ENCODE data around the gene PHF14.
"Not testable (repeated sequence)": the region's sequence is repeated elsewhere in the genome, so short reads cannot be mapped to it uniquely, and the experiment has no call there.

The PHF14 gene, protein sequence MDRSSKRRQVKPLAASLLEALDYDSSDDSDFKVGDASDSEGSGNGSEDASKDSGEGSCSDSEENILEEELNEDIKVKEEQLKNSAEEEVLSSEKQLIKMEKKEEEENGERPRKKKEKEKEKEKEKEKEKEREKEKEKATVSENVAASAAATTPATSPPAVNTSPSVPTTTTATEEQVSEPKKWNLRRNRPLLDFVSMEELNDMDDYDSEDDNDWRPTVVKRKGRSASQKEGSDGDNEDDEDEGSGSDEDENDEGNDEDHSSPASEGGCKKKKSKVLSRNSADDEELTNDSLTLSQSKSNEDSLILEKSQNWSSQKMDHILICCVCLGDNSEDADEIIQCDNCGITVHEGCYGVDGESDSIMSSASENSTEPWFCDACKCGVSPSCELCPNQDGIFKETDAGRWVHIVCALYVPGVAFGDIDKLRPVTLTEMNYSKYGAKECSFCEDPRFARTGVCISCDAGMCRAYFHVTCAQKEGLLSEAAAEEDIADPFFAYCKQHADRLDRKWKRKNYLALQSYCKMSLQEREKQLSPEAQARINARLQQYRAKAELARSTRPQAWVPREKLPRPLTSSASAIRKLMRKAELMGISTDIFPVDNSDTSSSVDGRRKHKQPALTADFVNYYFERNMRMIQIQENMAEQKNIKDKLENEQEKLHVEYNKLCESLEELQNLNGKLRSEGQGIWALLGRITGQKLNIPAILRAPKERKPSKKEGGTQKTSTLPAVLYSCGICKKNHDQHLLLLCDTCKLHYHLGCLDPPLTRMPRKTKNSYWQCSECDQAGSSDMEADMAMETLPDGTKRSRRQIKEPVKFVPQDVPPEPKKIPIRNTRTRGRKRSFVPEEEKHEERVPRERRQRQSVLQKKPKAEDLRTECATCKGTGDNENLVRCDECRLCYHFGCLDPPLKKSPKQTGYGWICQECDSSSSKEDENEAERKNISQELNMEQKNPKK

GRCh38 chr7:10973061-10973941, at the start of gene PHF14:
Gene PHF14, plus strand, starts transcription at chr7:10973872. Its CDS starts 452 bp downstream, at chr7:10974324.
- peak; percentile 88 to 95 for DNase-seq (ENCODE audit: low read depth in 2 of 2)

DNA sequence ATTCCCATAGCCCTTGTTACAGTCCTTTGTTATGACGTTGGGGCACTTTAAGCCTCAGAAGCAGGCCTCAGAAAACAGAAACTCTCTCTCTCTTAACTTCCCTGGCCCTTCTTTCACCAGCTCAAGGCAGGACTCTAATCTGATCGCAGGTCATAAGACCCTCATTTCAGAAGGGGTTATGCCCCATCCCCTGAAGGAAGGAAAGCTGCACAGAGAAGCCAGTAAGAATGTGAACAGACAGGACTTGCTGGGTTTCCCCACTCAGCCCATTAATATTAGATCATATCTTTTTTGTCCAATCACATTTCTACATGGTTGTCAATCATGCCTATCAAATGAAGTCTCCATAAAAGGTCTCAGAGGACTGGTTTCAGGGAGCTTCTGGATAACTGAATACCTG, 49.3 kb upstream of the PHF14 start:
- no peak for DNase-seq (ENCODE audit: low read depth in 2 of 2)

- not testable (repeated sequence) for DNase-seq (ENCODE audit: low read depth in 2 of 2)
Observed at GRCh38 chr7:10928203-10928602, 45.5 kb upstream of the PHF14 start.

DNA sequence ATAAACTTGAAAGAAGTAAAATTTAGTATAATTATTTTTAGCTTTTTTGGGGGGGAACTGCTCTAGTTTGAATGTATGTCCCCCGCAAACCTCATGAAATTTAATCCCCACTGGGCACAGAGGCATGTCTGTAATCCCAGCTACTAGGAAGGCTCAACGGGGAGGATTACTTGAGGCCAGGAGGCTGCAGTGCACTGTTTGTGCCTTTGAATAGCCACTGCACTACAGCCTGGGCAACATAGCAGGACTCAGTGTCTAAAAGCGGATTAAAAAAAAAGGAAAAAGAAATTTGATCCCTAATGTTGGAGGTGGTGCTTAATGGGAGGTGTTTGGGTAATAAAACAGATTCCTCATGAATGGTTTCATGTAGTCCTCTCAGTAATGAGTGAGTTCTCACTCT, 43.1 kb upstream of the PHF14 start:
- DNase-seq (ENCODE audit: low read depth in 2 of 2): no peak

- DNase-seq (ENCODE audit: low read depth in 2 of 2): no peak
Observed at GRCh38 chr7:10931161-10931560, 42.5 kb upstream of the PHF14 start.

DNA sequence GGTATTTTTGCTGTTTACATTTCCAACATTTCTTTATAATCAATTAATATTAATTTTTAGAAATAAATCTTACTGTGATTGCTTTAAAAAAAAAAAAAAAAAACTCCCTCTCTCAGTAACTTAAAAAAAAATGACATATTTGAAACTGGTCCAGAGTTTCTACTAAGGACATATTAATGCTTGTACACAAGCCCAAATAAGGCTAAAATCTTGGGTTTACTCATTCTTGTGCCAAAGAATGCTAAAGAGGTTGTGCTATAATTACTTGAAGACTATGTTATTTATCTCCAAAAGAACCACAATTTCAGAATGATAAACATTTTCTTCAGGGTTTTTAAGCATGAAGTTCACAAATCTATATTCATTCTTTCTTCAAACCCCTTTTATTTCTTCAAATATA, 39.4 kb upstream of the PHF14 start:
- DNase-seq (ENCODE audit: low read depth in 2 of 2): no peak

- peak in 1 of 2 donors; percentile 5 for DNase-seq (ENCODE audit: low read depth in 2 of 2)
Observed at GRCh38 chr7:10939237-10939910, 34.3 kb upstream of the PHF14 start.

GRCh38 chr7:10939911-10940703, 33.6 kb upstream of the PHF14 start:
- DNase-seq (ENCODE audit: low read depth in 2 of 2): peak; percentile 78 to 81

DNA sequence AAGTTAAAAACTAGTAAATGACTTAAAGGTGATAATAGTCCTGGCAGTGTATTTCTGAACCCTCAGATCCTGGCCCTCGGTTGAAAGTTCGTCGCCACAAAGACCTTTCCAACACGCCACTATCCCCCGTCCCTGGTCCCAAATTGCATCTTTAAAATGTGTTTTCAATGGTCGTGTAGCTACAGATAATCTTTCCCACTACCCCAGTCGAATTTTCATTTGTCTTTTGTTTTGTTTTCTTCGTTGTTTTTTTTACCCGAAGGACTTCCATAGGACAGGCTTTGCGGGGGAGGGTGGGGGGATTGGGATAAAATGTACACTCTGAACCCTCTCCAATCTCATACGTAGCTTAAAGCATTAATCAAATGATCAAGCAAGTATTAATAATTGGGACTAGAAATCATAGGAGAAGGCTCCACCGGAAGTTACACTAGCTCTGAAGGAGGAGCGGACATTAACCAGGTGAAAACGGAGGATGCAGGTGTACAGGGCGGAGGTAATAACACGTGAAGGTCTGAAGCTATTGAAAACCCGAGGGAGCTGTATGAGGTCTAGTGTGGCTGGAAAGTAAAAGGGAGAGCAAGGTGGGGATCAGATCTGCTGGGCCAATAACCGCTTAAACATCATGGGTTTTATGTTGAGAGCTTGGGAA, 32.8 kb upstream of the PHF14 start:
- no peak for DNase-seq (ENCODE audit: low read depth in 2 of 2)

DNA sequence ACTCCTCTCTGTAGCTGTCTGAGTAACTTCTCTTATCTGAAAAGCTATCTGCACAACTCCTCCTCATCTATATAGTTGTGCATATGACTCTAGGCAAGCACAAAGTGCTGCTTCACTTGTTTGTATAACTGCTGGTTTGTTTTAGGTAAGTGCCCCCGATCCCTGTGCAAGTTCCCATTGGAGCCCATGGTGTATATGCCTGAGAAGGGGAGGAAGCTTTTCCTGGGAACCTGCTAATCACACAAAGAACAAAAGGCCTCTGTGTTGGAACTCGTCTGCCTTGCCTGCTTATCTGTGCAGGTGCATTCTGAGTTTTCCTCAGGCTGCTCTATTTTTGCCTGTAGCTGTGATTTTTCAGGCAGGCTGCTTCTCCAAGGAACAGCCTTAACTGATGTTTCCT, 23.2 kb upstream of the PHF14 start:
- no peak for DNase-seq (ENCODE audit: low read depth in 2 of 2)

DNA sequence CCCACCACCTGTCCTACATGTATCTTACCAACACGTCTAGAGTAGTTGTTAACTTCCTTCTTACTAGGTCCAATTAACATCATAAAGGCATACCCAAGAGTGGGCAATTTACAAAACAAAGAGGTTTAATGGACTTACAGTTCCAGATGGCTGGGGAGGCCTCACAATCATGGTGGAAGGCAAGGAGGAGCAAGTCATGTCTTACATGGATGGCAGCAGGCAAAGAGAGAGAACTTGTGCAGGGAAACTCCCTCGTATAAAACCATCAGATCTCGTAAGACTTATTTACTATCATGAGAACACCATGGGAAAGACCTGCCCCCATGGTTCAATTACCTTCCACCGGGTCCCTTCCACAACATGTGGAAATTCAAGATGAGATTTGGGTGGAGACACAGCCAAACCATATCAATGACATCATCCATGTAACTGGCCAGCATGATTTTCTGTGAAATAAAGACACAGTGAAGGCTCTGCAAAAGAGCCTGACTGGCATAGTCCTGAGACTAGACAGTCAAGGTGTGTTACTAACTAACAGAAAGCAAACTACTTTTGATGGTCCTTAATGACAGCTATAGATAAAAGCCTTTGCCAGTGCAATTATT, 22.6 kb upstream of the PHF14 start:
- not testable (repeated sequence) for DNase-seq (ENCODE audit: low read depth in 2 of 2)

- DNase-seq (ENCODE audit: low read depth in 2 of 2): no peak
Observed at GRCh38 chr7:10952588-10952987, 21.1 kb upstream of the PHF14 start.

DNA sequence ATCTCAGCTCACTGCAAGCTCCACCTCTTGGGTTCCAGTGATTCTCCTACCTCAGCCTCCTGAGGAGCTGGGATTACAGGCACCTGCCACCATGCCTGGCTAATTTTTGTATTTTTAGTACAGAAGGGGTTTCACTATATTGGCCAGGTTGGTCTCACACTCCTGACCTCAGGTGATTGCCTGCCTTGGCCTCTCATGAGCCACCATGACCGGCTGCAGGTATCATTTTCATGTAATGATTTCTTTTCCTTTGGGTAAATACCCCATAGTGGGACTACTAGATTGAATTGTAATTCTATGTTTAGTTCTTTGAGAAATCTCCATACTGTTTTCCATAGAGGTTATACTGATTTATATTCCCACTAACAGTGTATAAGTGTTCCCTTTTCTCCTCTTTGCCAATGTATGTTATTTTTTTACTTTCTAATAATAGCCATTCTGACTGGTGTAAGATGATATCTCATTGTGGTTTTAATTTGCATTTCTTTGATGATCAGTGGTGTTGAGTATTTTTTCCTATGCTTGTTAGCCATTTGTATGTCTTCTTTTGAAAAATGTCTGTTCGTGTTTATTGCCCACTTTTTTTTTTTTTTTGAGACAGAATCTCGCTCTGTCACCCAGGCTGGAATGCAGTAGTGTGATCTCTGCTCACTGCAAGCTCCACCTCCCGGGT, 20.5 kb upstream of the PHF14 start:
- DNase-seq (ENCODE audit: low read depth in 2 of 2): not testable (repeated sequence)

DNA sequence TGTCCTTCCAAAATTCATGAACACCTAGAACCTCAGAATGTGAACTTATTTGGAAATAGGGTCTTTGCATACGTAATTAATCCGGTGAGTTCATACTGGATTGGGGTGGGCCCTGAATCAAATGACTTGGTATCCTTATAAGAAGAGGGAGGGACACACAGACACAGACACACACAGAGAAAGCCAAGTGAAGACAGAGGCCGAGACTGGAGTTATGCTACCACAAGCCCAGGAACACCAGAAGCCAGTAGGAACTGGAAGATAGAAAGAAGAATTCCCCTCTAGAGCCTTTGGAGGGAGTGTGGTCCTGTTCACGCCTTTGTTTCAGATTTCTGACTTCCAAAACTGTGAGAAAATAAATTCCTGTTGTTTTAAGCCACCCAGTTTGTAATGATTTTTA, 17.1 kb upstream of the PHF14 start:
- no peak for DNase-seq (ENCODE audit: low read depth in 2 of 2)

GRCh38 chr7:10960242-10960641, 13.4 kb upstream of the PHF14 start:
- not testable (repeated sequence) for DNase-seq (ENCODE audit: low read depth in 2 of 2)

GRCh38 chr7:10965016-10965415, 8.7 kb upstream of the PHF14 start:
- not testable (repeated sequence) for DNase-seq (ENCODE audit: low read depth in 2 of 2)

- DNase-seq (ENCODE audit: low read depth in 2 of 2): no peak
Observed at GRCh38 chr7:10972174-10972573, 1.5 kb upstream of the PHF14 start.
